Stimulated activated CD4-positive, alpha-beta T cell treated with anti-CD3 and anti-CD28 coated beads, Interleukin-2, amount 100 ng/mL, for 48 hours (primary cell): ENCODE data around the gene SIPA1L3.

Experiments
- DNase-seq, 2 donors: peaks; one replicate each; pipeline ENCODE4 v3.0.0-alpha.2; 2020

SIPA1L3 gene

DNA sequence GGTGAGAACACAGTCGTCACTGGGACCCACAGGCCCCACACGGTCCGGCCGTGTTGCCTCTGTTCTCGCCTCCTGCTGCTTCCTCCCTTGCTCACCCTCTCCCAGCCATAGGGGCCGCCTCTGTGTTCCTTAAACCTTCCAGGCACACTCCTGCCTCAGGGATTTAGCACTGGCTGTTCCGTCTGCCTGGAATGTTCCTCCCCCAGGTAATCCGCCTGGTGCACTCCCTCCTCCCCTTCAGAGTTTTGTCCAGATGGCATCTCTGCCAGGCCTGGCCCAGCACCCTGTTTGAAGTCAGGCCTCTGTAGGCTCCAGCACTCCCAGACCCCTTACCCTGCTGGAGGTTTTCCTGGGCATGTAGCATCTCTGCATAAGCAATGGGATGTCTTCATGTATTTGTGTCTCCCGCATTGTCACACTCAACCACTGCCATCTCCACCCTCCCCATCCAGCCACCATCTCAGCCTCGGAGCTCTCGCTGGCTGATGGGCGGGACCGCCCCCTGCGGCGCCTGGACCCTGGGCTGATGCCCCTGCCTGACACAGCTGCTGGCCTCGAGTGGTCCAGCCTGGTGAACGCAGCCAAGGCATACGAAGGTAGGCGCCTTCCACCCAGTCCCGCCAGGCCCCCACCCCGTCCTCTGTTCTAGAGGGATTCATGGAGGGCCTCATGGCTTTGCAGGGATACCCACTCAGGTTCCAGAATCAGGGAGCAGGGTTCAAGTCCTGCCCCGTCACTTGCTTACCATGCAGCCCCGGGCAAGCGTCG lies 291.1 kb downstream of the SIPA1L3 start:
- DNase-seq, result no peak

GRCh38 chr19:38199340-38199739 lies 292.3 kb downstream of the SIPA1L3 start:
- no peak for DNase-seq

DNA sequence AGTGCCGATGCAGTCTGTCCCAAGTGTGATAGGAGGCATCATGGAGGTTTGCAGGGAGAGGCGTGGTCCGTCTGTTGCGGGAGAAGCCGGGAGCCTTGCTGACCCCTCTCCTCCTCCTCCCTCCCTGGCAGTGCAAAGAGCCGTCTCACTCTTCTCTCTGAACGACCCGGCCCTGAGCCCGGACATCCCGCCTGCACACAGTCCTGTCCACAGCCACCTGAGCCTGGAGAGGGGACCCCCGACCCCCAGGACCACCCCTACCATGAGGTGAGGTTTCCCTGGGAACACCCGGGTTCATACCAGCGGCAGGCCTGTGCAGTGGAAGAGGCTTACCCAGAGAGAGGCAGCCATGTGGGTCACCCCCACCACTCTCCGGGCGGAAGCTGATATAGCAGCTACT lies 294.7 kb downstream of the SIPA1L3 start:
- no peak for DNase-seq

DNA sequence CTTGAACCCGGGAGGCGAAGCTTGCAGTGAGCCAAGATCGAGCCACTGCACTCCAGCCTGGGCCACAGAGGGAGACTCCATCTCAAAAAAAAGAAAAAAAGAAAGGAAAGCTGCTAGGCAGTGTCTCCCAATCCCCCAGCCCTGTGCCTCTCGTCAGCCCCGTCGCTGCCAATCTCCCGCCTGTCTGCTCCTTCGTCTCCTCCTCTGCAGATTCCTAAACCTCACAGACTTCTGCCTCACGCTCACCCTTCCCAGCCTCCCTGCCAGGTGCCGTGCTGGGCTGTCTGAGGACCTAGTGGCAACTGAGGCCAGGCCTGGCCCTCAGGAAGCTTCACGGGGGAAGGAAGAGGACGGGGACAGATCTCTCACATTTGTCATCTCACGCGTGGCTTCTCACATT lies 295.5 kb downstream of the SIPA1L3 start:
- no peak for DNase-seq

DNA sequence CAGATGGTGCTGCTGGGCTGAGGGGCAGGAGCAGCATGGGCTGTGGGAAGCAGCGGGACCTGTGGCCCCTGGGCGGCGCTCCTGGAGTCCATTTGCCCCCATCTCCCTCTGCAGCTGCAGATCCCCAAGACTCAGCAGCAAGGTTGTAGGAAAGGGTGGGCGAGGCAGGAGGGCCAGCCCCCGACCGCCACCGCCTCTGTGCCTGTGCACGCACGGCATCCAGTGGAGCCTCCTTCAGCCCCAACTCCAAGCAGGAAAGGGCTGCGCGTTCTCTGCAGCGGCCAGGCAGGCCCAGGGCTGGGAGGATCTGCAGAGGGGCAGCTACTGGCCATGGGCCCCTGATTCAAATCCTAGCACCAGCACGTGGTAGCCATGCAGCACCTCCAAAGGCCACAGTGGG lies 296.2 kb downstream of the SIPA1L3 start:
- no peak for DNase-seq

GRCh38 chr19:38204096-38204495 lies 297.1 kb downstream of the SIPA1L3 start:
- DNase-seq, result no peak

DNA sequence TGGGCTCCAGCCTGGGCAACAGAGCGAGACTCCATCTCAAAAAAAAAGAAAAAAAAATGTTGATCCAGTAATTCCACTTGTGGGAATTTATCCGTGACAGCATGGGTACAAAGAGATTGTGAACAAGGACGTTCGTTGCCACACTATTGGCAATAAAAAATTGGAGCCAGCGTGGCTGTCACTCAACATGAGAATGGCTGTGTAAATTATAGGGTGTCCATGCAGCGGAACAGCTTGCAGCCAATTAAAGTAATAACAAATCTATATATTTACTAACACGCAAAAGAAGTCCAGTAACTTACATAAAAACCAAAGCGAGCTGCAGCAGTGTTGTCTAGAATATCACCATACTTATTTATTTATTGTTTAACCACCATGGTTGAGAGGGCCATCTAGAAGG lies 297.7 kb downstream of the SIPA1L3 start:
- no peak for DNase-seq

DNA sequence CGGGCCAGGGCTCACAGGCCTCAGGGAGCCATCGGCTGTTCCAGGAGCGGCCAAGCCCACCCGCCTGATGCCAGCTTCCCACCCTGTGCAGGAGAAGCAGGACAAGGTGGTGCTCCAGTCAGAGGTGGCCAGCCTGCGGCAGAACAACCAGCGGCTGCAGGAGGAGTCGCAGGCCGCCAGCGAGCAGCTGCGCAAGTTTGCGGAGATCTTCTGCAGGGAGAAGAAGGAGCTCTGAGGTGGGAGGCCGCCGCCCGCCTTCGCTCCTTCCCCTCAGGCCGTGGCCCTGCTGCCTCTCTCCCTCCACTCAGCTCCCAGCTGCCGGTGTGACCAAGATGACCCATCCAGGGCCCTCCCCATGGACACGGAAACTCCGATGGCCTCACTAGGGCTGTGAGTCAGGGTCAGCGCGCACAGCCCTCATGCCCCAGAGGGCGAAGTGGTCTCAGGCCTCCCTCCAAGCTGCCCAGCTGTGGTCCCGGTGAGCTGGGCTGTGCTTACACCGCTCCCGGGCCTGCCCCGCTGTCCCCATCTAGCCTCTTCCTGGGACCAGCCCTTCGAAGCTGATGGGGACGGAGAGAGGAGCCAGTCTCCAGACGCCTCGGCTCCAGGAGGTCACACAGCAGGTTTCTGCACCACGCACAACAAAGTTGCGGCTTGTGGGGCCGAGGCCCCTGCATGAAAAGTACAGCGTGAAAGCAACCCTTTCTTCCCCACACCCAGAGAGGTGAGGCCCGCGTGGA lies 299.2 kb downstream of the SIPA1L3 start:
- no peak for DNase-seq

- DNase-seq, result no peak
These were observed 299.9 kb downstream of the SIPA1L3 start for GRCh38 chr19:38206928-38207327.

GRCh38 chr19:38207543-38207942 lies 300.5 kb downstream of the SIPA1L3 start:
- DNase-seq, result no peak

GRCh38 chr19:38208571-38208970 lies 301.6 kb downstream of the SIPA1L3 start:
- DNase-seq, result no peak

GRCh38 chr19:38209152-38209551 lies 302.1 kb downstream of the SIPA1L3 start:
- no peak for DNase-seq

- DNase-seq, result no peak
These were observed 302.9 kb downstream of the SIPA1L3 start for GRCh38 chr19:38209671-38210457.

DNA sequence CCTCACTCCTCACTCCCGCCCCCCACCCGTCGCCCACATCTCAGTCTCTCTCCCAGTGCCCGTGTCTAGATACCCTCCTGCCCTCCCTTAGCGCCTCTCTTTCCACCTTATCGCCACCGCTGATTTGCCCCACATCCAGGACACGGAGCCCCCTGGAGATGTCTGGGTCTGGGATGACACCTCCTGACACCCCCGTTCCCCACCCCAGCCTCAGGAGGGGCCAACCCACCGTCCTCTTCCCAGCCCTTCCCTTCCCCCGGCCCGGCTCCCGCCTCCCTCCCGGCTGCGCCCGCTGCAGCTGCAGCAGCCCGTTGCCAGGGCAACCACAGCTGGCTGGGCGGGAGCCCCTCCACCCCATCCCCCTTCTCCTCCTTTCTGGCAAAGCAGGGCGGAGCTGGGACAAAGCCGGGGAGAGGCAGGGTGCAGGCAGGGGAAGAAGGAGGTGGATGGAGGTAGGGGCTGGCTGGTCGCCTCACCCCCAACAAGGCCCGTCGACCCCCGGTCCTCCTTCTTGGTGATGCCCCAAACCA lies 303.5 kb downstream of the SIPA1L3 start:
- no peak for DNase-seq

DNA sequence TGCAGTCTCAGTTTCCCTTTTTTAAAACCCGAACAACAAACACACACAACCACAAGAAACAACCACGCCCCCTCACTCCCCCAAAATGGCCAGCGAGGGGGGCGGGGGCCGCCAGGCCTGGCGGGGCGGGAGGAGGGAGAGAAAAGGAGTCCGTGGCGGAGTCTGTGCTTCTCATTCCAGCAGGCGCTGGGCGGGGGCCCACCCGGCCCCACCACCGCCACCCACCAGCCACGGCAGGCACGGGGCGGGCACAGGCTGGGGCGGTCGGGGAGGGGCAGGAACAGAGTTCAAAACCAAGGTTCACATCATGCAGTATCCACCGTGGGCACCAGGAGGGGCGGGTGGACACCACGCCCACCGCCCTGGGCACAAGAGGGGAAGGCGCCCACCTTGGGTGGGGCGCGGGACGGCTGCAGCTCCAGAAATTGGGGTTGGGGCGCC lies 304.2 kb downstream of the SIPA1L3 start:
- DNase-seq, result no peak

DNA sequence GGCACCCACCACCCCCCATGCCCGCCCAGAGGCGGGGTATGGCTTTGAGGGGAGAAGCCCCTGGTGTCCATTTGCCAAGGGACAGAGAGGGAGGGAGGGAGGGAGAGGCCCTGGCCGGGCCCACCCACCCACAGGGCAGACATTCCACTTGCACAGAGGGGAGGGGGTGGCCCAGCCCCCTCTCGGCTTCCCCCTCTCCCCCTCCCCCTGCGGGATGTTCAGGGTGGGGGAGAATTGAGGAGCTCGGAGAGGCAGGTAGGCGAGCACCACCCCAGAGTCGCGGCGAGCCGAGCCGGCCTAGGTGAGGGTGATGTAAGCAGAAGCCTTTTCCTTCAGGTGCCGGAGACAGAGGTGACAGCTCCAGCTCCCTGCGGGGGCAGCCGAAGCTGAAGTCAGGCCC lies 304.8 kb downstream of the SIPA1L3 start:
- no peak for DNase-seq

DNA sequence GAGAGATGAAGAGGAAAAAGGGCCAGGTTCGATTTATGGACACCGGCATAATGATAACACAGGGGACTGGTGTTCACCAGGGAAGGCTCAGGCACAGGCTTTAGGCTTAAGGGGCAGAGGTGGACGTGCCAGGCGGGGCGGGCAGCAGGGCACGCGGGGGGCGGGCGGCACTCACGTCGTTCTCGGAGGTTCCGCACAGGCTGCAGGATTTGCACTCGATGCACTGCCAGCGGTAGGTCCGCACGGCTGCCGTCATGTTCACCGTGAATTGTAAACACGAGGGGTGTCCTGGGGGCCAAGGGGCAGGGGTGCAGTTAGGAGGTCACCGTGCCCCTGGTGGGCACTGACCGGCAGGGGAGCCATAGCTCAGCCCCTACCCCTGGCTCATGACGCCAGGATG lies 306.5 kb downstream of the SIPA1L3 start:
- DNase-seq, result no peak

DNA sequence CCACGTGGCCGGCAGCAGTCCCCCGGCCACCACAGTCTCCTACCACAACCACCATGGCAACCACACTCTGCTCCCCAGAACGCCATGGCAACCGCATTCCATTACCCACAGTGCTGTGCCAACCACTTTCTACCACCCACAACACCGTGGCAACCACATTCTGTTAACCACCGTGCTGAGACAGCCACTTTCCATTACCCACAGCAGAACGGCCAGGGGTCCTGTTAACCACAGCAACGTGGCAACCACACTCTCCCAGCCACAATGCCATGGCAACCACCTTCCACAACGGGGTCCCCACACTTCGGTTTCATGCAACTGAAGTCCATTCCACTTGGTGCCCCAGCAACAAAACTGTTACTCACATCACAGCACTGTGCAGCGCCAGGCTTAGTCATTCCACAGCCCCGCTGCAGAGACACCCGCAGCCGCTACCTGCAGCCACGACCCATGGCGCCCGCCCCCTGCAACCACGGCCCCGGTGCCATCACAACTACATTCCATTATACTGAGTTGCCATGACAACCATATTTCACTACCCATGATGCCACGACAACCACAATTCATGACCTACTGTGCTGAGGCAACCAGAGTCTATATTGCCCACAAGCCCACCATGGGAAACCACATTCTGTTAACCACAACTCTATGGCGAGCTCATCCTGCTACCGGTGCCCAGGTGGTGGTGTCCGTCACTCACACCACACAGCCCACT lies 307.1 kb downstream of the SIPA1L3 start:
- peak; percentile 51 to 62 for DNase-seq

DNA sequence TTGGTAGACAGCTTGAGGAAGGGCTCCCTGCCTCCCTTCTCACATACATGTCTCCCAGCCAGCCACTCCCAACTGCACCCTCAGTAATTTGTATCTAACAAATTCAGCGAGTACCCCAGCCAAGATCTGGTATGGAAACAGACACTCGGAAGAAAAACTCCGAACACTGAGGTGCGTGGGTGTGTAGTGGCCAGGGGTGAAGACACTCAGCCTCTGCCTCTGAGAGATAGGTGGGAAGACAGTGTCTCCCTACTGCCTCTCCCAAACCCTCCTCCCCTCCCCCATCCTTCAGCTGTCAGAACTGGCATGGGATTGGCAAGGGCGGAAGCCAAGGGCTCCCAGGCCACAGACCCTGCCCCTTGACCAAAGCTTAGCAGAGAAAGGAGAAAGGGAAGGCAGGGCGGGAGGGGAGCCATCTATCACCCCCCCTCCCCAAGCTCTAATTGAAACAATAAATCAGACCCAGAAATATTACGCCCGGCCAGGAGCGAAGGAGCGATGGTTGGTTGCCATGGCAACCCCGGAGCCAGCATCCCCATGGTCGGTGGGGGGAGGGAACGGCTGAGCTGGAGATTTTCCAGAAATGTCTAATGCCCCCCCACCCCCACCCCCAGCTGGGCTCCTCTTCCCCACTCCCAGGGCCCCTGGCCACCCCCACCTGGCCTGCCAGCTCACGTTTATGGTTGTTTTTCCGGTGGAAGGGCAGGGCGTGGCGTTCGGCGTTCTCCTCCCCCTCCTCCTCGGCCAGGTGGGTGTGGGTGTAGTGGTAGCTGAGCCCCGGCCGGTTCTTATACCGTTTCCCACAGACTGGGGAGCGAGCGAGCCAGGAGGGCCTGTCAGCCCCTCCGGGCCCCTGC lies 310.0 kb downstream of the SIPA1L3 start:
- DNase-seq, result no peak

GRCh38 chr19:38218204-38218603 lies 311.2 kb downstream of the SIPA1L3 start:
- DNase-seq, result no peak

- no peak for DNase-seq
These were observed 312.2 kb downstream of the SIPA1L3 start for GRCh38 chr19:38219221-38219620.

GRCh38 chr19:38221421-38221820 lies 314.4 kb downstream of the SIPA1L3 start:
- DNase-seq, result no peak
